GM13977 (cell line): ENCODE measurements around the gene SNX27.

Source experiments
- DNase-seq: peaks from one replicate; pipeline ENCODE4 v3.0.0; 2012; ENCODE audit warnings: low spot score
- CTCF ChIP-seq: IDR thresholded peaks from 2 replicates; pipeline ENCODE4 v1.5.1; 2012; ENCODE audit warnings: mild to moderate bottlenecking, control low read depth; ENCODE audit not compliant: insufficient read depth; ENCODE audit errors: extremely low read depth, missing control alignments
- in situ Hi-C: fragments of 300-500 bp; cut with MboI; formaldehyde crosslinking; loops from one replicate; pipeline ENCODE4 v1.12.0; 2022; ENCODE audit warnings: low sequenced_read_pairs, low pct_unique_long_range_greater_than_20kb, mixed read lengths, inconsistent platforms; ENCODE audit not compliant: unreplicated experiment

The SNX27 gene

DNA sequence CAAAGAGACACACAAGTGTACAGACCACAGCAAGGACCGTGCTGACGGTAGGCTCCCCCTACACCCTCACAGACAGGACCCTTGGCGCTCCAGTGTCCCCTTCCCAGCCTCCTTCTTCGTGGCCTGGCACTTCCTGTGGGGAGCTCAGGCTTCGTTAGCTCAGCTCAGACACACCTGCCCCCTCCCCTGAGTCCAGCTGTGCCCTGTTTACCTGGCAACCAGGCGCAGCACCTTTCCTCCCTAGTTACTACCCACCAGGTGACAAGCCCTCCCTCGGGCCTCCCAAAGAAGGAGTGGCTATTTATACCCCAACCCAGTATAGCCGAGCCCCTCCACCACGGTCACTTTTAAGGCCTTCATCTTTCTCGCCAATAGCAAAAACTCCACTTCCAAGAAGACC, 100.1 kb downstream of the SNX27 start:
- no peak for TF ChIP-seq CTCF
- in situ Hi-C loops: no loop called here
- DNase-seq: no peak

- in situ Hi-C loops: no loop called here
- DNase-seq: no peak
- TF ChIP-seq CTCF: no peak
Measured at GRCh38 chr1:151713044-151713443, 101.2 kb downstream of the SNX27 start.

DNA sequence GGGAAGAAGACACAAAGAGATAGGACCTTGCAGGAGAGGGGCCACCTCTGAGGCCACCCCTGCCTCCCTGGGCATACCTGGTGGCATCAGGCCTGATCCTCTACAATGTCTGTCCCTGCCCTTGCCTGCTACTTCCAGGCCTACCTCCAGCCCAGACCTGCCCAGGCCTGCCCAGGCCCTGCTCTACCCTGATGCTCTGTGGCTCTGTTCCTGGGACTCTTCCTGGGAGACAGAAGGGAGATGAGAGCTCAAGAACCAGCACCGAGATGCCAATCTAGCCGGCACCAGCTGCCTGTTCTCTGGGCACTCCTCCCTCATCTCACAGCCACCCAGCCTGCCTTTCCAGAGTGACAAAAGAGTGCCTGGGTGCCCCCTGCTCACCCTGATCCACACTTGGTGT, 102.0 kb downstream of the SNX27 start:
- no peak for DNase-seq
- in situ Hi-C loops: no loop called here
- no peak for TF ChIP-seq CTCF

DNA sequence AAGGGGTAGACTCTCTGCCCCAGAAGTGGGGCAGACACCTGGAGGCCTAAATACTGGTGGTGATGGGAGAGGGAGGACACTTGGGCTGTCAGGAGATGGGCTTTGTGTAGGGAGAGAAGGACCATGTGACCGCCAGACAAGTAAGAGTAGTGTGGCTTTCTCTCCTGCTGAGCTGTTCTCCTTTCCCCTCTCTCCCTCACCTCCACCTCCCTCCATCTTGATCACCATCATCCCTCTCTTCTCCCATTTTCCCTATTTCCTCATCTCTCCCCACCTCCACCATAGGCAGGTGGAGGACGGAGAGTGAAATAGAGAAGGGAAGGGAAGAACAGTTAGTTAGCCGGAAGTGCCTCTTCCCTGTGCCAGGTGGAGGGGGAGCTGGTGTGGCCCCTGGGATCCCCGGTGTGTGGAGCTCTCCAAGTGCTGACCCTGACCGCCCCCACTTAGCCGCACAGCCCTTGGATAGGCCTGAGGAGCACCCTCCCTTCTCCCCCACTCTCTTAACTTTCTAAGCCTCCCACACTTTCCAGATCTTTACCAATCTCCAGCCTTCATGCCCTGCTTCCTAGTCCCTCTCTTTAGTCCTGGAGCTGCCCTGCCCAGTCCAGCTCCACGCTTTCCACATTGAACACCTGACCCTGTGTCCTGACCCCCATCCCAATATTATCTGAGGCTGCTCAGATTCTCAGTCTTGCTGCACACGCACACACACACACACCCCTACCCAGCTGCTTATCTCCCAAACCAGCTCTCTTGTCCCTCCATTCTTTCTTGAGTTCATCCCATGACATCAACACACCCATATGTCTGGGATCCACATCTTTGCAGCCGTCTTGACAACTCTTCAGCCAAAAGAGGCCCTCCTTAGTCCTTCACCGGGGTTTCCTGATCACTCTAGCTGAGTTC, 103.2 kb downstream of the SNX27 start:
- DNase-seq: no peak
- TF ChIP-seq CTCF: no peak
- in situ Hi-C loops: no loop called here

DNA sequence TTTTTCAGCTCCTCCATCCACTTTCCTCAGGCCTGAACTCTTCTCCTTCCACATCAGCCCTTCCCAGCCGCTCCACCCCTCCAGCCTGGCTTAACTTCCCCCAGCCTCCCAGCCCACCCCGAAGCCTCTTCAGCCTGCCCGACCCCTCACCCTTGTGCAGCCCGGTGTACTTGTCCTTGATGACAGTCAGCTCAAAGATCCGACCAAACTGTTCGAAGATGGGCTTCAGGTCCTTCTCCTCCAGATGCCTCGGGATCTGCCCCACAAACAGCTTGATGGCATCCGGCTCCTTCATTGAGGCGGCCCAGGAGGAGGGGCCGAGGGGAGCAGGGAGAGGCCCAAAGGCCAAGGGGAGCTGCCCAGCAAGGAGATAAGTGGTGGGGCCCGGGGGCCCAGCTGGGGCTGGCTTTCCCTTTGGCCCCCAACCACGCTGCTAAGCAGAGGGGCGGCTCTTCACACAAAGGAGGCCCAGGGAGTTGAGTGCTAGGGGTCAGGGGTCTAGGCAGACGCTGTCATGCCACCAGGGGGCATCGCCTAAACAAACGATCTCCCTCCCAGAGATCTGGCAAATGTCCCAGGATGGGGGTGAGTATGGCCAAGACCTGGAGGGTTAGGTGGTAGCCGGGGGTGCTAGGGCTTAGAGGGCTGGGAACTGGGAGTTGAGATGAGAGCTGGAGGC, 104.0 kb downstream of the SNX27 start:
- DNase-seq: no peak
- in situ Hi-C loops: no loop called here
- no peak for TF ChIP-seq CTCF

DNA sequence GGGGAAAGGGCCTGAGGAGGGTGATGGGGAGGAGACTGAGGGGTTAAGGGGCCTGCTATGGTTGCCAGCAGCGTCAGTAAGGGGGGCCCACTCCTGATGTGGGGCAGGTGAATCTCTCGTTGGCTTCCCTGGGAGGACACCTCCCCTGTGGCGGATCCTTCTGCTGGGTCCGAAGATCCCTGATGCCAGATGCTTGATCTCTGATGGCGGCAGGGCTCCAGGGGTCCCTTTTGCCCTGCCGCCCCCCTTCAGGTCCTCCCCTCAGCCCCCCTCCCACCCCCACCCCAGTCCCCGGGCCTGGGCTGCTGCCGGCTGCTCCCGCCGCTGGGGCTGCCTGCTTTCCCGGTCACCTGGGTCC, 104.5 kb downstream of the SNX27 start:
- no peak for DNase-seq
- TF ChIP-seq CTCF: no peak
- in situ Hi-C loops: no loop called here
